Endothelial cell (in vitro differentiated cells): ENCODE data around the gene CIBAR2. TPM values are rescaled to one million over a fixed set of nuclear protein-coding genes. Genes with fewer than 3 reads are reported as not detected.
A peak's percentile ranks its signal among the peaks of the same experiment; 100 is the strongest.

Experiments
- DNase-seq: peaks from one replicate; pipeline ENCODE4 v3.0.0; 2021; ENCODE audit warnings: low spot score
- H3K27ac Mint-ChIP-seq: one replicate; pipeline ENCODE4 v1.8.0; 2021; ENCODE audit warnings: mixed read lengths, inconsistent platforms; ENCODE audit not compliant: unreplicated experiment
- H3K27me3 Mint-ChIP-seq: one replicate; pipeline ENCODE4 v1.8.0; 2021; ENCODE audit warnings: mild to moderate bottlenecking, moderate library complexity, mixed read lengths, inconsistent platforms; ENCODE audit not compliant: unreplicated experiment
- H3K36me3 Mint-ChIP-seq: one replicate; pipeline ENCODE4 v1.8.0; 2021; ENCODE audit warnings: mild to moderate bottlenecking, low read depth, mixed read lengths, inconsistent platforms; ENCODE audit not compliant: unreplicated experiment
- H3K4me1 Mint-ChIP-seq: one replicate; pipeline ENCODE4 v1.8.0; 2021; ENCODE audit warnings: mild to moderate bottlenecking, mixed read lengths, inconsistent platforms; ENCODE audit not compliant: unreplicated experiment
- H3K4me3 Mint-ChIP-seq: one replicate; pipeline ENCODE4 v1.8.0; 2021; ENCODE audit warnings: mild to moderate bottlenecking, mixed read lengths, inconsistent platforms; ENCODE audit not compliant: unreplicated experiment
- H3K9me3 Mint-ChIP-seq: one replicate; pipeline ENCODE4 v1.8.0; 2021; ENCODE audit warnings: mixed read lengths, inconsistent platforms; ENCODE audit not compliant: unreplicated experiment
- CTCF ChIP-seq: fragments of 200-600 bp; sonication (generic); IDR thresholded peaks from one replicate; pipeline ENCODE4 v1.5.0; 2021; ENCODE audit warnings: antibody characterized with exemption; ENCODE audit not compliant: unreplicated experiment
- total RNA-seq: library from RNA; stranded (reverse); fragmentation: NEBNext Ultra II Directional; extraction: Animal tissue kit (Norgen Biotek cat#: 25700); gene quantifications from one replicate; pipeline ENCODE4 v1.2.1, GENCODE V29; 2021; ENCODE audit not compliant: unreplicated experiment

Gene CIBAR2
- total RNA-seq, 1 donor from 2014 or later = not detected

- TF ChIP-seq CTCF = no peak
- no peak for DNase-seq
- no peaks in the 10 kb centered on the region for H3K27me3 Mint-ChIP-seq
- no peaks in the 10 kb centered on the region for H3K36me3 Mint-ChIP-seq
- no peak overlapping the region for H3K4me3 Mint-ChIP-seq
- no peak overlapping the region for H3K27ac Mint-ChIP-seq
- no peaks in the 10 kb centered on the region for H3K4me1 Mint-ChIP-seq
- H3K9me3 Mint-ChIP-seq = no peaks in the 10 kb centered on the region
Observed at GRCh38 chr16:85120006-85120340, 7.7 kb upstream of the CIBAR2 start.

- Mint-ChIP-seq H3K36me3 (no peaks in the 10 kb centered on the region), H3K4me3 (no peak overlapping the region), H3K9me3 (no peaks in the 10 kb centered on the region), H3K4me1 (no peaks in the 10 kb centered on the region), H3K27ac (no peak overlapping the region), H3K27me3 (no peaks in the 10 kb centered on the region)
- TF ChIP-seq CTCF = no peak
- DNase-seq = no peak
Observed at GRCh38 chr16:85117418-85117817, 5.1 kb upstream of the CIBAR2 start.

- Mint-ChIP-seq H3K27ac (peak overlapping the region; percentile 70), H3K4me1 (no peaks in the 10 kb centered on the region), H3K4me3 (no peak overlapping the region), H3K9me3 (no peaks in the 10 kb centered on the region), H3K36me3 (no peaks in the 10 kb centered on the region), H3K27me3 (no peaks in the 10 kb centered on the region)
- TF ChIP-seq CTCF = peak; percentile 96
- DNase-seq = peak; percentile 99
Observed at GRCh38 chr16:85114909-85115567, 2.8 kb upstream of the CIBAR2 start.

- Mint-ChIP-seq H3K27ac (no peak overlapping the region), H3K36me3 (no peaks in the 10 kb centered on the region), H3K4me1 (no peaks in the 10 kb centered on the region), H3K4me3 (no peak overlapping the region), H3K27me3 (peaks cover 3% of the 10 kb centered on the region), H3K9me3 (no peaks in the 10 kb centered on the region)
- no peak for TF ChIP-seq CTCF
- DNase-seq = no peak
Observed at GRCh38 chr16:85113913-85114312, 1.6 kb upstream of the CIBAR2 start.

GRCh38 chr16:85113168-85113733 lies 979 bp upstream of the CIBAR2 start:
- Mint-ChIP-seq H3K36me3 (no peaks in the 10 kb centered on the region), H3K4me3 (no peak overlapping the region), H3K9me3 (no peaks in the 10 kb centered on the region), H3K27me3 (peaks cover 3% of the 10 kb centered on the region), H3K4me1 (no peaks in the 10 kb centered on the region), H3K27ac (no peak overlapping the region)
- no peak for DNase-seq
- TF ChIP-seq CTCF = no peak
